NCI-H748 treated with DMSO at 0.1 percent for 48 hours (cell line): ENCODE results near the gene ADIG.

Experiments used
- DNase-seq: peaks from one replicate; lab custom pipeline; 2025; lab: John Stamatoyannopoulos, UW

The ADIG gene

GRCh38 chr20:38633577-38634093 lies 52.6 kb downstream of the ADIG start:
- peak; percentile 71 for DNase-seq

GRCh38 chr20:38635721-38636288 lies 54.8 kb downstream of the ADIG start:
- no peak for DNase-seq
